ENCODE data around the gene ZNF311.
A peak's percentile ranks its signal among the peaks of the same experiment; 100 is the strongest.

Gene ZNF311

GRCh38 chr6:29005183-29005885 lies at the start of gene ZNF311:
Gene ZNF311, minus strand, starts transcription at chr6:29005315. Its CDS starts 1,361 bp downstream, at chr6:29003954.
- H2AFZ ChIP-seq (ENCODE audit: low read length), result peak within 1 kb of the TSS; percentile 38; the same call in 1 of the 2 replicates

GRCh38 chr6:29051680-29052079 lies 46.6 kb upstream of the ZNF311 start:
- no peaks in the 10 kb centered on the region; the same call in 1 of the 2 replicates for H3K9me2 ChIP-seq (replicated peaks; ENCODE audit: insufficient read depth, low read length)
- no peak for TF ChIP-seq EZH2 (optimal IDR thresholded peaks at IDR 0.05; ENCODE audit: low read depth, low read length)
- no peak for TF ChIP-seq EZH2phosphoT487 (IDR thresholded peaks at IDR 0.05; ENCODE audit: low read length)
- TF ChIP-seq, protein P1, sequence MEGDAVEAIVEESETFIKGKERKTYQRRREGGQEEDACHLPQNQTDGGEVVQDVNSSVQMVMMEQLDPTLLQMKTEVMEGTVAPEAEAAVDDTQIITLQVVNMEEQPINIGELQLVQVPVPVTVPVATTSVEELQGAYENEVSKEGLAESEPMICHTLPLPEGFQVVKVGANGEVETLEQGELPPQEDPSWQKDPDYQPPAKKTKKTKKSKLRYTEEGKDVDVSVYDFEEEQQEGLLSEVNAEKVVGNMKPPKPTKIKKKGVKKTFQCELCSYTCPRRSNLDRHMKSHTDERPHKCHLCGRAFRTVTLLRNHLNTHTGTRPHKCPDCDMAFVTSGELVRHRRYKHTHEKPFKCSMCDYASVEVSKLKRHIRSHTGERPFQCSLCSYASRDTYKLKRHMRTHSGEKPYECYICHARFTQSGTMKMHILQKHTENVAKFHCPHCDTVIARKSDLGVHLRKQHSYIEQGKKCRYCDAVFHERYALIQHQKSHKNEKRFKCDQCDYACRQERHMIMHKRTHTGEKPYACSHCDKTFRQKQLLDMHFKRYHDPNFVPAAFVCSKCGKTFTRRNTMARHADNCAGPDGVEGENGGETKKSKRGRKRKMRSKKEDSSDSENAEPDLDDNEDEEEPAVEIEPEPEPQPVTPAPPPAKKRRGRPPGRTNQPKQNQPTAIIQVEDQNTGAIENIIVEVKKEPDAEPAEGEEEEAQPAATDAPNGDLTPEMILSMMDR (IDR thresholded peaks at IDR 0.05; ENCODE audit: low read length), result no peak
- no peak overlapping the region for H3K27ac ChIP-seq (ENCODE audit: low read length)
- no peak overlapping the region for H3K4me2 ChIP-seq (ENCODE audit: low read depth, low read length)
- no peaks in the 10 kb centered on the region for H3K27me3 ChIP-seq (replicated peaks; ENCODE audit: insufficient read depth, low read length)
- no peaks in the 10 kb centered on the region for H3K79me2 ChIP-seq (ENCODE audit: low read length)
- H3K4me3 ChIP-seq (ENCODE audit: low read length), result no peak overlapping the region
- DNase-seq, result no peak
- H3K9me3 ChIP-seq (replicated peaks; ENCODE audit: insufficient read depth, low read length), result no peaks in the 10 kb centered on the region
- H3F3A ChIP-seq (ENCODE audit: insufficient read depth, low read length), result no peaks in the 10 kb centered on the region
- no peaks in the 10 kb centered on the region for H3K36me3 ChIP-seq (replicated peaks; ENCODE audit: insufficient read depth, low read length)
- H2AFZ ChIP-seq (ENCODE audit: low read length), result no peak overlapping the region
- no peak overlapping the region for H3K9ac ChIP-seq (ENCODE audit: low read length)
- H4K20me1 ChIP-seq (ENCODE audit: insufficient read depth, low read length), result no peaks in the 10 kb centered on the region
- no peaks in the 10 kb centered on the region for H3K4me1 ChIP-seq (ENCODE audit: low read length)

More at GRCh38 chr6:29005183-29005885, at the start of gene ZNF311:
- Histone ChIP-seq H3K4me1 (ENCODE audit: low read length) (no peaks in the 10 kb centered on the region), H3K9me3 (replicated peaks; ENCODE audit: insufficient read depth, low read length) (no peaks in the 10 kb centered on the region), H3K27ac (ENCODE audit: low read length) (no peak within 1 kb of the TSS), H3K9me2 (replicated peaks; ENCODE audit: insufficient read depth, low read length) (no peaks in the 10 kb centered on the region), H4K20me1 (ENCODE audit: insufficient read depth, low read length) (no peaks in the 10 kb centered on the region), H3K27me3 (replicated peaks; ENCODE audit: insufficient read depth, low read length) (no peaks in the 10 kb centered on the region), H3K4me2 (ENCODE audit: low read depth, low read length) (peak within 1 kb of the TSS; percentile 37), H3K4me3 (ENCODE audit: low read length) (peak within 1 kb of the TSS; percentile 30; the same call in 1 of the 2 replicates), H3K79me2 (ENCODE audit: low read length) (no peaks in the 10 kb centered on the region), H3K9ac (ENCODE audit: low read length) (no peak within 1 kb of the TSS), H3F3A (ENCODE audit: insufficient read depth, low read length) (no peaks in the 10 kb centered on the region), H3K36me3 (replicated peaks; ENCODE audit: insufficient read depth, low read length) (no peaks in the 10 kb centered on the region)
- DNase-seq, result peak; percentile 36
- TF ChIP-seq EZH2phosphoT487 (IDR thresholded peaks at IDR 0.05; ENCODE audit: low read length) (no peak), EZH2 (optimal IDR thresholded peaks at IDR 0.05; ENCODE audit: low read depth, low read length) (no peak)
- TF ChIP-seq, protein P1 (IDR thresholded peaks at IDR 0.05; ENCODE audit: low read length), result no peak

GRCh38 chr6:29045075-29045474 lies 40.0 kb upstream of the ZNF311 start, which contains the start of gene OR2W1:
Gene OR2W1, minus strand, starts transcription at chr6:29045175. Its CDS starts 0 bp downstream, at chr6:29045175.
- no peaks in the 10 kb centered on the region for H4K20me1 ChIP-seq (ENCODE audit: insufficient read depth, low read length)
- no peak within 1 kb of the TSS for H3K4me3 ChIP-seq (ENCODE audit: low read length)
- H3K4me2 ChIP-seq (ENCODE audit: low read depth, low read length), result no peak within 1 kb of the TSS
- H3K9me2 ChIP-seq (replicated peaks; ENCODE audit: insufficient read depth, low read length), result no peaks in the 10 kb centered on the region
- no peak within 1 kb of the TSS for H3K9ac ChIP-seq (ENCODE audit: low read length)
- H3K27ac ChIP-seq (ENCODE audit: low read length), result no peak within 1 kb of the TSS
- no peaks in the 10 kb centered on the region for H3K36me3 ChIP-seq (replicated peaks; ENCODE audit: insufficient read depth, low read length)
- no peaks in the 10 kb centered on the region for H3K79me2 ChIP-seq (ENCODE audit: low read length)
- no peak for DNase-seq
- H3F3A ChIP-seq (ENCODE audit: insufficient read depth, low read length), result no peaks in the 10 kb centered on the region
- no peak for TF ChIP-seq EZH2phosphoT487 (IDR thresholded peaks at IDR 0.05; ENCODE audit: low read length)
- no peak for TF ChIP-seq EZH2 (optimal IDR thresholded peaks at IDR 0.05; ENCODE audit: low read depth, low read length)
- TF ChIP-seq, protein P1 (IDR thresholded peaks at IDR 0.05; ENCODE audit: low read length), result no peak
- no peaks in the 10 kb centered on the region for H3K4me1 ChIP-seq (ENCODE audit: low read length)
- no peaks in the 10 kb centered on the region for H3K27me3 ChIP-seq (replicated peaks; ENCODE audit: insufficient read depth, low read length)
- no peaks in the 10 kb centered on the region for H3K9me3 ChIP-seq (replicated peaks; ENCODE audit: insufficient read depth, low read length)
- H2AFZ ChIP-seq (ENCODE audit: low read length), result no peak within 1 kb of the TSS
